ENCODE data around the gene LRMDA.

DNA sequence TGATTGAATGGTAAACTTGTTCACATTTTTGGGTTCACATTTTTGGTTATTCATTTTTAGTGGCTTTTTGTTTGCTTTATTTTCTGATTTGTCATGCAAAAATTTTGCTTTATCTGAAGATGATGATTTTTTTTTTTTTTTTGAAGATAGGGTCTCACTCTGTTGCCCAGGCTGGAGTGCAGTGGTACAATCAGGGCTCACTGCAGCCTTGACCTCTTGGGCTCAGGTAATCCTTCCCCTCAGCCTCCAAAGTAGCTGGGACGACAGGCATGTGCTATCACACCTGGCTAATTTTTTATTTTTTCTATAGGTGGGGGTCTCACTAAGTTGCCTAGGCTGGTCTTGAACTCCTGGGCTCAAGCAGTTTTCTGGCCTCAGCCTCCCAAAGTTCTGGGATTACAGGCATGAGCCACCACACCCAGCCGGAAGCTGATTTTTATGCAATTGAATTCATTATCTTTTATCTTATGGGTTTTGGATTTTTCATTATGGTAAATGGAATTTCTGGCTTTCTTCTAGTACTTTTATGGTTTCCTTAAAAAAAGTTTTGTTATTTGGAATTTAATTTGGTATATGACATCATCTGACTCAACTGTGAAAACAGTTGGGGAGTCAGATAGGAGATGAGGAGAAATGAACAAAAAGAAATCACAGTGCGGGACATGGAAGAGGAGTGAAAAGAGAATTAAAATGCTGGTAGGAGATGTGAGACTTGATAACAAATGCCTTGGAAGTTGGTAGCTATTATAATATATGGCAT lies 158.7 kb downstream of the LRMDA start:
- TF ChIP-seq POLR2A (IDR thresholded peaks at IDR 0.05; ENCODE audit: borderline replicate concordance, extremely low read depth, insufficient read depth, insufficient read length) (no peak), SIN3A (IDR thresholded peaks at IDR 0.05; ENCODE audit: low read depth) (no peak), YY1 (IDR thresholded peaks at IDR 0.05; ENCODE audit: extremely low read depth, insufficient replicate concordance, low read depth, low read length) (no peak), RAD21 (IDR thresholded peaks at IDR 0.05; ENCODE audit: low read depth) (no peak), EZH2 (IDR thresholded peaks at IDR 0.05) (no peak), ZFX (IDR thresholded peaks at IDR 0.05) (no peak), ZNF274 (IDR thresholded peaks at IDR 0.05; ENCODE audit: low read depth, low read length) (no peak), CEBPB (IDR thresholded peaks at IDR 0.05; ENCODE audit: low read depth) (no peak)
- TF ChIP-seq, protein P1, sequence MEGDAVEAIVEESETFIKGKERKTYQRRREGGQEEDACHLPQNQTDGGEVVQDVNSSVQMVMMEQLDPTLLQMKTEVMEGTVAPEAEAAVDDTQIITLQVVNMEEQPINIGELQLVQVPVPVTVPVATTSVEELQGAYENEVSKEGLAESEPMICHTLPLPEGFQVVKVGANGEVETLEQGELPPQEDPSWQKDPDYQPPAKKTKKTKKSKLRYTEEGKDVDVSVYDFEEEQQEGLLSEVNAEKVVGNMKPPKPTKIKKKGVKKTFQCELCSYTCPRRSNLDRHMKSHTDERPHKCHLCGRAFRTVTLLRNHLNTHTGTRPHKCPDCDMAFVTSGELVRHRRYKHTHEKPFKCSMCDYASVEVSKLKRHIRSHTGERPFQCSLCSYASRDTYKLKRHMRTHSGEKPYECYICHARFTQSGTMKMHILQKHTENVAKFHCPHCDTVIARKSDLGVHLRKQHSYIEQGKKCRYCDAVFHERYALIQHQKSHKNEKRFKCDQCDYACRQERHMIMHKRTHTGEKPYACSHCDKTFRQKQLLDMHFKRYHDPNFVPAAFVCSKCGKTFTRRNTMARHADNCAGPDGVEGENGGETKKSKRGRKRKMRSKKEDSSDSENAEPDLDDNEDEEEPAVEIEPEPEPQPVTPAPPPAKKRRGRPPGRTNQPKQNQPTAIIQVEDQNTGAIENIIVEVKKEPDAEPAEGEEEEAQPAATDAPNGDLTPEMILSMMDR (IDR thresholded peaks at IDR 0.05 in 2 of 3, conservative IDR thresholded peaks at IDR 0.05 in 1 of 3; ENCODE audit: borderline replicate concordance in 1 of 3, insufficient read depth in 1 of 3, low read depth in 2 of 3, low read length in 2 of 3): no peak
- TF ChIP-seq, protein P2, sequence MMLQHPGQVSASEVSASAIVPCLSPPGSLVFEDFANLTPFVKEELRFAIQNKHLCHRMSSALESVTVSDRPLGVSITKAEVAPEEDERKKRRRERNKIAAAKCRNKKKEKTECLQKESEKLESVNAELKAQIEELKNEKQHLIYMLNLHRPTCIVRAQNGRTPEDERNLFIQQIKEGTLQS (IDR thresholded peaks at IDR 0.05): no peak
- TF ChIP-seq, protein P3, sequence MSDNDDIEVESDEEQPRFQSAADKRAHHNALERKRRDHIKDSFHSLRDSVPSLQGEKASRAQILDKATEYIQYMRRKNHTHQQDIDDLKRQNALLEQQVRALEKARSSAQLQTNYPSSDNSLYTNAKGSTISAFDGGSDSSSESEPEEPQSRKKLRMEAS (IDR thresholded peaks at IDR 0.05): no peak

Measured in HCT116 (cell line).